Measurements from ENCODE around the gene EIF3A. TPM values are rescaled to one million over a fixed set of nuclear protein-coding genes. Genes with fewer than 3 reads are reported as not detected.

Gene EIF3A
- total RNA-seq, 2 donors from 2014 or later: 77.1 to 88.0 TPM

GRCh38 chr10:119059557-119059956 lies 21.1 kb downstream of the EIF3A start:
- TF ChIP-seq POLR2A (IDR thresholded peaks at IDR 0.05) (no peak), POLR2AphosphoS5 (IDR thresholded peaks at IDR 0.05) (peak; percentile 13)
- no peak overlapping the region for H3K4me3 ChIP-seq
- intact Hi-C loops (cut with DNase I): no loop called here
- H3K9me3 ChIP-seq: no peaks in the 10 kb centered on the region
- H3K27me3 ChIP-seq (replicated peaks; ENCODE audit: insufficient read depth): no peaks in the 10 kb centered on the region
- peaks cover 3 to 19% of the 10 kb centered on the region in 2 donors for H3K36me3 ChIP-seq
- no peaks in the 10 kb centered on the region for H3K4me1 ChIP-seq (replicated peaks)
- WGBS: 54% methylated on average over 4 of the region's 4 CpGs
- no peak overlapping the region for H3K27ac ChIP-seq
- no peak for DNase-seq (ENCODE audit: low spot score)

GRCh38 chr10:119058010-119058409 lies 22.6 kb downstream of the EIF3A start:
- peaks cover 3 to 12% of the 10 kb centered on the region in 2 donors for H3K36me3 ChIP-seq

GRCh38 chr10:119055472-119055871 lies 25.1 kb downstream of the EIF3A start:
- intact Hi-C loops (cut with DNase I): no loop called here
- H3K36me3 ChIP-seq: peaks cover 8 to 20% of the 10 kb centered on the region in 2 donors
- 55% methylated on average over 1 of the region's 1 CpG for WGBS
- no peak overlapping the region for H3K27ac ChIP-seq
- H3K4me3 ChIP-seq: no peak overlapping the region
- TF ChIP-seq POLR2A (IDR thresholded peaks at IDR 0.05) (no peak), POLR2AphosphoS5 (IDR thresholded peaks at IDR 0.05) (no peak), CTCF (IDR thresholded peaks at IDR 0.05) (no peak)
- H3K27me3 ChIP-seq (replicated peaks; ENCODE audit: insufficient read depth): no peaks in the 10 kb centered on the region
- no peak for DNase-seq (ENCODE audit: low spot score)
- no peaks in the 10 kb centered on the region for H3K4me1 ChIP-seq (replicated peaks)
- H3K9me3 ChIP-seq: no peaks in the 10 kb centered on the region

More at GRCh38 chr10:119058010-119058409, 22.6 kb downstream of the EIF3A start:
- Histone ChIP-seq H3K4me1 (replicated peaks) (no peaks in the 10 kb centered on the region), H3K27ac (no peak overlapping the region), H3K4me3 (no peak overlapping the region), H3K27me3 (replicated peaks; ENCODE audit: insufficient read depth) (no peaks in the 10 kb centered on the region), H3K9me3 (no peaks in the 10 kb centered on the region)
- WGBS: 85% methylated on average over 11 of the region's 11 CpGs
- DNase-seq (ENCODE audit: low spot score): no peak
- intact Hi-C loops (cut with DNase I): no loop called here
- TF ChIP-seq POLR2A (IDR thresholded peaks at IDR 0.05) (no peak), CTCF (IDR thresholded peaks at IDR 0.05) (no peak), POLR2AphosphoS5 (IDR thresholded peaks at IDR 0.05) (no peak)

- no peak overlapping the region for H3K27ac ChIP-seq
- H3K27me3 ChIP-seq (replicated peaks; ENCODE audit: insufficient read depth): no peaks in the 10 kb centered on the region
- no peak for TF ChIP-seq CTCF (IDR thresholded peaks at IDR 0.05)
- no peak for TF ChIP-seq POLR2A (IDR thresholded peaks at IDR 0.05)
- no peak for TF ChIP-seq POLR2AphosphoS5 (IDR thresholded peaks at IDR 0.05)
- no peak for DNase-seq (ENCODE audit: low spot score)
- no peaks in the 10 kb centered on the region for H3K4me1 ChIP-seq (replicated peaks)
- intact Hi-C loops (cut with DNase I): no loop called here
- no peak overlapping the region for H3K4me3 ChIP-seq
- H3K36me3 ChIP-seq: peaks cover 8 to 17% of the 10 kb centered on the region in 2 donors
- 90% methylated on average over 3 of the region's 3 CpGs for WGBS
- H3K9me3 ChIP-seq: no peaks in the 10 kb centered on the region
Observed at GRCh38 chr10:119051775-119052174, 28.8 kb downstream of the EIF3A start.

- Histone ChIP-seq H3K27me3 (replicated peaks; ENCODE audit: insufficient read depth) (no peaks in the 10 kb centered on the region), H3K27ac (no peak overlapping the region), H3K4me3 (no peak overlapping the region), H3K36me3 (peaks cover 8 to 17% of the 10 kb centered on the region in 2 donors), H3K4me1 (replicated peaks) (no peaks in the 10 kb centered on the region), H3K9me3 (no peaks in the 10 kb centered on the region)
- intact Hi-C loops (cut with DNase I): no loop called here
- no peak for TF ChIP-seq POLR2A (IDR thresholded peaks at IDR 0.05)
- no peak for TF ChIP-seq CTCF (IDR thresholded peaks at IDR 0.05)
- no peak for TF ChIP-seq POLR2AphosphoS5 (IDR thresholded peaks at IDR 0.05)
- no peak for DNase-seq (ENCODE audit: low spot score)
- WGBS: 95% methylated on average over 14 of the region's 14 CpGs
Observed at GRCh38 chr10:119049777-119050176, 30.8 kb downstream of the EIF3A start.

Measured in prostate gland (tissue), 2 donors.